Measurements from ENCODE around the gene EMD.
"Not testable (repeated sequence)": the region's sequence is repeated elsewhere in the genome, so short reads cannot be mapped to it uniquely, and the experiment has no call there.

Gene EMD

GRCh38 chrX:154378799-154379568, at the start of gene EMD:
Gene EMD (plus strand): TSS chrX:154379295. CDS start chrX:154379485, 190 bp downstream.
- DNase-seq = peak; percentile 98

GRCh38 chrX:154332561-154332960, 46.5 kb upstream of the EMD start:
- DNase-seq = no peak

GRCh38 chrX:154333116-154333515, 46.0 kb upstream of the EMD start:
- DNase-seq = no peak

GRCh38 chrX:154333837-154334271, 45.2 kb upstream of the EMD start:
- no peak for DNase-seq

- DNase-seq = peak; percentile 43
These were observed 44.6 kb upstream of the EMD start for GRCh38 chrX:154334496-154334895.

- DNase-seq = not testable (repeated sequence)
These were observed 37.4 kb upstream of the EMD start for GRCh38 chrX:154341399-154342298.

GRCh38 chrX:154343063-154343462, 36.0 kb upstream of the EMD start:
- DNase-seq = not testable (repeated sequence)

GRCh38 chrX:154343620-154344019, 35.5 kb upstream of the EMD start:
- DNase-seq = not testable (repeated sequence)

- no peak for DNase-seq
These were observed 31.0 kb upstream of the EMD start for GRCh38 chrX:154348114-154348531.

- DNase-seq = no peak
These were observed 30.3 kb upstream of the EMD start for GRCh38 chrX:154348646-154349358.

- DNase-seq = no peak
These were observed 29.6 kb upstream of the EMD start for GRCh38 chrX:154349359-154349935.

GRCh38 chrX:154349979-154350378, 29.1 kb upstream of the EMD start:
- no peak for DNase-seq

- no peak for DNase-seq
These were observed 28.5 kb upstream of the EMD start for GRCh38 chrX:154350429-154351182.

GRCh38 chrX:154351183-154352011, 27.7 kb upstream of the EMD start:
- DNase-seq = no peak

- DNase-seq = no peak
These were observed 27.1 kb upstream of the EMD start for GRCh38 chrX:154352012-154352401.

GRCh38 chrX:154352466-154352865, 26.6 kb upstream of the EMD start:
- no peak for DNase-seq

- DNase-seq = no peak
These were observed 25.8 kb upstream of the EMD start for GRCh38 chrX:154353172-154353843.

- no peak for DNase-seq
These were observed 25.1 kb upstream of the EMD start for GRCh38 chrX:154354013-154354412.

GRCh38 chrX:154354516-154354915, 24.6 kb upstream of the EMD start:
- no peak for DNase-seq

GRCh38 chrX:154355094-154355775, 23.9 kb upstream of the EMD start:
- no peak for DNase-seq

Data from stimulated activated naive CD4-positive, alpha-beta T cell treated with Interleukin-2 at 50 U/mL for 16 hours (primary cell).